Suprapubic skin (tissue), 4 donors: ENCODE data around the gene HEATR5A.

Experiments used
- EP300 ChIP-seq: sonication (generic); formaldehyde crosslinking; IDR thresholded peaks from one replicate; pipeline ENCODE4 v1.6.1; 2017; ENCODE audit warnings: antibody characterized with exemption
- POLR2A ChIP-seq, 2 donors: fragments of 450-650 bp; IDR thresholded peaks; one replicate each; pipeline ENCODE4 v1.6.1; 2017; ENCODE audit warnings: antibody characterized with exemption in 2 of 2, mild to moderate bottlenecking in 2 of 2, moderate library complexity in 2 of 2
- POLR2AphosphoS5 ChIP-seq, 3 donors: sonication (generic); formaldehyde crosslinking; IDR thresholded peaks; one replicate each; pipeline ENCODE4 v1.6.1; 2017; ENCODE audit warnings: antibody characterized with exemption in 3 of 3
- TF ChIP-seq, protein P1 (sequence below), 2 donors: fragments of 200-600 bp in 1 of 2; fragments of 450-650 bp in 1 of 2; sonication (generic) in 1 of 2; IDR thresholded peaks; one replicate each; pipeline ENCODE4 v1.5.1; 2016 to 2019; ENCODE audit warnings: antibody characterized with exemption in 2 of 2, mild to moderate bottlenecking in 1 of 2, moderate library complexity in 1 of 2

DNA sequence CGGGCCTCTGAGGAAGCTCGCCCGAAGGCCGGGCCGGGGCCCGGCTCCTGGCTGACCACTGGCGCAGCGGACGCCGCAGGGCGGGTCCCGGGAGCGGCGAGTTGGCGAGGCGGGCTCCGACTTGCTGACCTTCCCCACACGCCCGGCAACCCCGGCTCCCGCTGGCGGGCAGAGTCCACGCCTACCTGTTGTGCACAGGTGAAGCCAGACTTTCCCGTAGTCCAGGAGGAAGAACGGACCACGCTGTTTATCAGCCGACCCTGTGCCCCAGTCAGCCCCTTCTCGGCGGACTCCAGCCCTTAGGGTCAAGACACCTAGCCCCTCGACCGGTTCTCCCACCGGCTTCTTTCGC lies 407 bp downstream of the HEATR5A start:
- no peak for TF ChIP-seq POLR2AphosphoS5 (IDR thresholded peaks at IDR 0.05)
- TF ChIP-seq, protein P1, sequence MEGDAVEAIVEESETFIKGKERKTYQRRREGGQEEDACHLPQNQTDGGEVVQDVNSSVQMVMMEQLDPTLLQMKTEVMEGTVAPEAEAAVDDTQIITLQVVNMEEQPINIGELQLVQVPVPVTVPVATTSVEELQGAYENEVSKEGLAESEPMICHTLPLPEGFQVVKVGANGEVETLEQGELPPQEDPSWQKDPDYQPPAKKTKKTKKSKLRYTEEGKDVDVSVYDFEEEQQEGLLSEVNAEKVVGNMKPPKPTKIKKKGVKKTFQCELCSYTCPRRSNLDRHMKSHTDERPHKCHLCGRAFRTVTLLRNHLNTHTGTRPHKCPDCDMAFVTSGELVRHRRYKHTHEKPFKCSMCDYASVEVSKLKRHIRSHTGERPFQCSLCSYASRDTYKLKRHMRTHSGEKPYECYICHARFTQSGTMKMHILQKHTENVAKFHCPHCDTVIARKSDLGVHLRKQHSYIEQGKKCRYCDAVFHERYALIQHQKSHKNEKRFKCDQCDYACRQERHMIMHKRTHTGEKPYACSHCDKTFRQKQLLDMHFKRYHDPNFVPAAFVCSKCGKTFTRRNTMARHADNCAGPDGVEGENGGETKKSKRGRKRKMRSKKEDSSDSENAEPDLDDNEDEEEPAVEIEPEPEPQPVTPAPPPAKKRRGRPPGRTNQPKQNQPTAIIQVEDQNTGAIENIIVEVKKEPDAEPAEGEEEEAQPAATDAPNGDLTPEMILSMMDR (IDR thresholded peaks at IDR 0.05): no peak
- TF ChIP-seq EP300: no peak
- TF ChIP-seq POLR2A (IDR thresholded peaks at IDR 0.05): no peak
